Umbilical cord (tissue), 2 donors: Measurements from ENCODE around the gene PNMT. TPM values are rescaled to one million over a fixed set of nuclear protein-coding genes. Genes with fewer than 3 reads are reported as not detected.

ENCODE experiments used
- DNase-seq: peaks from one replicate; pipeline ENCODE4 v3.0.0-alpha.2; 2015; ENCODE audit warnings: low spot score
- total RNA-seq: library from RNA; depleted of rRNA; stranded (reverse); fragments of >200 nt; gene quantifications from one replicate; pipeline ENCODE4 v1.2.3, GENCODE V29; 2014; ENCODE audit warnings: low replicate concordance; ENCODE audit not compliant: insufficient read depth

PNMT gene
- total RNA-seq, 1 donor from 2014 or later: not detected

DNA sequence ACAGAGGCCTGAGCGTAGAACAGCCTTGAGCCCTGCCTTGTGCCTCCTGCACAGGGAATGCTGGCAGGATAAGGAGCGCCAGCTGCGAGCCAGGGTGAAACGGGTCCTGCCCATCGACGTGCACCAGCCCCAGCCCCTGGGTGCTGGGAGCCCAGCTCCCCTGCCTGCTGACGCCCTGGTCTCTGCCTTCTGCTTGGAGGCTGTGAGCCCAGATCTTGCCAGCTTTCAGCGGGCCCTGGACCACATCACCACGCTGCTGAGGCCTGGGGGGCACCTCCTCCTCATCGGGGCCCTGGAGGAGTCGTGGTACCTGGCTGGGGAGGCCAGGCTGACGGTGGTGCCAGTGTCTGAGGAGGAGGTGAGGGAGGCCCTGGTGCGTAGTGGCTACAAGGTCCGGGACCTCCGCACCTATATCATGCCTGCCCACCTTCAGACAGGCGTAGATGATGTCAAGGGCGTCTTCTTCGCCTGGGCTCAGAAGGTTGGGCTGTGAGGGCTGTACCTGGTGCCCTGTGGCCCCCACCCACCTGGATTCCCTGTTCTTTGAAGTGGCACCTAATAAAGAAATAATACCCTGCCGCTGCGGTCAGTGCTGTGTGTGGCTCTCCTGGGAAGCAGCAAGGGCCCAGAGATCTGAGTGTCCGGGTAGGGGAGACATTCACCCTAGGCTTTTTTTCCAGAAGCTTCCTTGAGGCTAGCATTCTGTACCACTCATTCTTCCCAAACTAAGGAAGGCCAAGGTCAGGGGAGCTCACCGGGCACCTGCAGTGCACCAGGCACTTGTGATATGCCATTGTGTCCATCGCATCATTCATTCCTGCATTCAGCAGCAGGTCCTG is 1.9 kb downstream of the PNMT start:
- no peak for DNase-seq

DNA sequence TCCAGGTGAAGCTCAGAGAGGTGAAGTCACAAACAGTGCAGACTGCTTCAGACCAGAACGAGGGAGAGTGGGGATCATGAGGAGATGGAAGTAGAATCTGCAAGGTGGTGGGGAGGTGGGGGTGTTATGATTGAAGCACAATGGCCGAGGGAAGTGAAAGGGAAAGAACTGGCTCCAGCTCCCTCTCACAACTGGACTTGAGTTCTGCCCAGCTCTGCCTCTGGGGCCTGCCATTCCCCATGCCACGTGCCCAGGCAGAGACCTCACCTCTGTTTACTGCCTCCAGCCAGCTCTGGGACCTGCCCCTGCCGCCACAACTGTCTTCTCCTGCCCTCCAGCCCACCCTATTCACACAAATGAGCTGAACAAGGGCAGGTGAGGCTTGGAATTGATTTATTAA is 2.5 kb downstream of the PNMT start:
- no peak for DNase-seq

DNA sequence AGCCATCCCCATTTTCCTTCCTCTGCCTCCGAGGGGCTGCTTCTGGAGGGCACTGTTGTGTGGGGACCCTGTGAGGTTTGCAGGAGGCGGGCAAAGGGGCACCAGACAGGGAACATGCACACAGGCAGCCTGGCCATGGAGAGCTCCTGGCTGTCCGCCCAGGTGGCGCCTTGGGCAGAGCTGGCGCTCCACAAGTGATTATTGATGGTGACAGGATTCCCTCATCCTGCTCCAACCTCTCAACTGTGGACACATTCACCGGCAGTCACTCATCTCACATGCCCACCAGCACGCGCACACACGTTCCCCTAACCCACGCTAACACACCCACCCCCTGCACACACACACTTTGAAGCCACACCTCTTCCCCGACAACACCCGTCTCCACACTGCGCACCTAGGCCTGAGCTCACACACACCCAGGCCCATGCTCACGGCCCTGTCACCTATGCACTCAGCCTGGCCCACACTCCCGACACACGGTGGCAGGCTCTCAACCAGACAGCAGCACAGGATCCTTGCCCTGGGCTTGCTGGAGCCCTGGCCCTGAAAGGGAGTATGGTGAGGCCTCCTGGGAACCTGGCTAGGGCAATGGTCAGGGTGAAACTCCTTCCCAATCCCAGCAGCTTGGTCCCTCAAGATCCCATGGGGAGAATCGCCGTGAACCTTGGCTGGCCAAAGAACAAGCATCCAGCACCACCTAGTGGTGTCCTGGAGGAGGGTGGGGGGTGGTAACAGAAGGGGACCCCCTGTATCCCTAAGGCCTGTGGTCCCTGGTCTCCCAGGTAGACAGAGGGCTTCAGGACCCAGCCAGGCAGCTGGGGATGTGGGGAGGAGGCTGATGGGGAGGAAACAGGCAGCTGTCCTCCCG is 3.6 kb downstream of the PNMT start:
- DNase-seq: no peak

DNA sequence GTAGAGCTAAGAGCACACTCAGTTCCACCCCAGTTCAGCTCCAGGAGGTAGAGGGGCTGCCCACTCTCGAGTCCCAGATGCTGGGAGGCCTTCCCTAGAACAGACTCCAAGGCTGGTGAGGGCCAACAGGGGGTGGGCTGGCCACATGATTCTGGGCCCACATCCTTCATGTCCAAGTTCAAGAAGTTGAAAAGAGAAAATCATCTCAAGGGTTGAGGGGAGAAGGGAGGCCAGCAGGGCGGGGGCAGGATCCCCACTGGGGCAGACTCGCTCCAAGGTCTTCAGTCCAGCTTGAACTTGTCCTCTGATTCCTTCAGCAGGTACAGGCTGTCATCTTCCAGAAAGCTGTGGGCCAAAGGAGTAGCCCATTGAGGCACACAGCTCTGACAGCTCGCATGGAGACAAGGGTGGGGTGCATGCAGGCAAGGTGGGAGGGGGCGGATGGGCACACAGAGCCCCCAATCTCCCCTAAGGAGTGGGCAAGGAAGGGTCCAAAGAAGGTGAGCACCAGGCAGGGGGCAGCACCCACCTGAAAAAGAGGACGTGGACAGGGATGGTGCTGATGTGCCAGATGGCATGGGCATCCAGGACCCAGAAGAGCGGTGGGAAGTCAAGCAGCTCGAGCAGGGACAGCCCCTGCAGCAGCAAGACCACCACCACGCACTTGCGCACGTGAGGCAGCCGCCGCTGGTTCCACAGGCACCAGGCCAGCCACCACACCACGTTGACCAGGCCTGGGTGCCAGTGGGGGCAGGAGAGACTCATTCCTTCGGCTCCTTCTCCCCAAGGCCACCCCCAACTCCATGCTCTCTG is 4.5 kb downstream of the PNMT start:
- no peak for DNase-seq

DNA sequence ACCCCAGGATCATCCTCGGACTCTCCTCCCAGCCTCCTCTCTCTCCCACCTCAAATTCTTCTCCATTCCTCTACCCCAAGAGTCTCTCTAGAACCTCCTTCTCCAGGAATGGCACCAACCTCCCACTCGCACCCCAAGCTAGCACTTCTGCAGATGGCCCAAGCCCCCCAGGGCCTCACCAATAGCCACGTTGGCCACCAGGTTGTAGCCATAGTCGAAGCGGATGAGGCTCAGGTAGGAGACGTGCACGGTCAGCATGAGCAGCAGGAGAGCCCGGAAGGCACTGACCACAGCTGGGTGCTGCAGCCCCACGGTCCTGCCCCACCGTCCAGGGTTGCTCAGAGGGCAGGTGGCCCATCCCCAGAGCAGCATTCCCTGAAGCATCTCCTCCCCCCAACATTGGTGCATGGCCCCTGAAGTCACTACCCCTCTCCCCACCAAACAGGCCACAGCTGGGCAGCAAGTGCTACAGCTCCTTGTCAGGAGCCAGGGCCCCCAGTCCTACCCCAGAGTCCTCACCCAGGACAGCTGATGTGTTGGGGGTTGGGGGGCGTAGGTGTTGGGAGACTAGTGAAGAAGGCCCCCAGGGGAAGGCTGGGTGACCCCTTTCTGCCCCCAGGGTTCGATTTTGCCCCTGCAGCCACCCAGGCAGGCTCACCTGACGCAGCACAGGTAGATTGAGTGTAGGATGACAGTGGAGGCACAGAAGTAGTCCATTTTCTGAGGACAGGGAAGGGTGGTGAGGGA is 5.3 kb downstream of the PNMT start:
- DNase-seq: no peak

DNA sequence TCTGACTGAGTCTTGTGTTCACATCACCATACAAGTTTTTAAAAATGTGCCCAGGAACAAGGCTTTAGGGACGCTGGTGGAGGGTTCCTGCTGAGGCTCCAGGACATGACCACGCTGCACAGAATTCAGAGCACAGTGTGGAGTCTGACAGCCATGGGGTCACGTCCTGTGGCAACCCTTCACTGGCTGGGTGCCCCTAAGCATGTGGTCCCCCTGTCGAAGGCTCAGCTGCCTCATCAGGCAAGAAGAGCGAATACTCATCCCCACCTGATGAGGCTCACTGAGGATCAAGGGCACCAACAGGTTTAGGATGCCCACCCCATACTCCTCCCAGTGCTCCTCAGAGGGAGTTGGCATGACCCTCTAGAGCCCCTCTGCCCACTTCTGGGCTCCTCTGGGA is 5.9 kb downstream of the PNMT start:
- no peak for DNase-seq

DNA sequence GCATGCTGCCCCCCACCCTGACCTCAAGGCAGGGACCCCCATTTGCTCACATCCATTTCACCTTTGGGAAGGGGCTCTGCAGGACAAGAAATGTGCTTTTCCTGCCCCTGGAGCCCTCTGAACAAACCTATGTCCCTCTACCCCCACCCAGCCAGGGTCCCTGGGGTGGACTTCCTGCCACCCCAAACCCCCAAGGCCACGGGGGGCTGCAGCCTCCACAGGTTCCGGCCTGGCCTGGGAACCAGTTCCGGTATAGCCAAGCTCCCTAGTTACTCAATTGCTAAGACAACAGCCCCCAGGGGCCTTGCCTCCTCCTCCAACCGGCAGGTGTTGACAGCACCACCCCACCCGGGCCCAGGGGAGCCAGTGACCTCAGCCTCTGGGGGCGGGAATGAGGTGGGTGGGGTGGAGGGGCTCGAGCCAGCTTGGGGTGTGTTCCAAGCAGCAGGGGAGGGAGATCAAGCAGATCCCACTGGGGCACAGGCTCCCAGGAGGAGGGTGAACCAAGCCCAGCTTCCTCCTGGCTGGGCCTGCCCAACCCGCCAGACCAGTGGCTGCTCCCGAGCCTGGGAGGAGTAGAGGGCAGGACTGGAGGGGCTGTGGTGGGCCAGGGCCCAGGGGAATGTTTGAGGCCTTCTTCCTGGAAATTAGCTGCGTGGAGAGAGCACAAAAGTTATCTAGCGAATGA is 6.6 kb downstream of the PNMT start:
- DNase-seq: peak; percentile 71

DNA sequence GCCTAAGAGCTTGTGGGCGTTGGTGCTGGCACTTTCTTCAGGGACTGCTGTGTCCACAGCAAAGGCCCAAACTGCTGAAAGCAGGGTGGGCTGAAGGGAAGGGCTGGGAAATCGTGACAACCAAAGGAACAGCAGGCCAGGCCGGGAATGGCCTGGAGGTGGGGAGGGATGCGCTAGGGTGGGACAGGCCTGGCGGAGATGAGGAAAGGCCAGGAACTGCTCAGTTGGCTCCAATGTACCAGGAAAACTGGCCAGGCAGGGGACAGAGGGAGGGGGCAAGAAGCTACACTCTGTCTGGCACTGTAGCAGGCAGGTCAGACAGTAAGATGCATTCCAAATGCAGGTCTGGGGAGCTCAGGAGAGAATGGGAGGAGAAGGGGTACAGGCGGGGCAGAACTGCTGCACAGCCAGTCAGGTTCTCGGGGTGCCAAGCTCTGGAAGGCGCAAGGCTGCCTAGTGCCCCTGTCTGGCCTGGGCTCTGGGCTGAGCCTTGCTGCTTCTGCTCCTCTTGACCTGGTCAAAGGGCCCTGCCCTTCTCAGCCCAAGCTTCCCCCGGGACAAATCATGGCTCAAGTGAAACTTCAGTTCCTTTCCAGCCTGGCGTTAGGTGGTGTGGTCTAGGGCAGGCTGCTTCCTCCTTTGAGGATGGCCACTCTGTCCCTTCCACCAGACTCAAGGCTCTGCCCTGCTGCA is 7.3 kb downstream of the PNMT start:
- DNase-seq: no peak

DNA sequence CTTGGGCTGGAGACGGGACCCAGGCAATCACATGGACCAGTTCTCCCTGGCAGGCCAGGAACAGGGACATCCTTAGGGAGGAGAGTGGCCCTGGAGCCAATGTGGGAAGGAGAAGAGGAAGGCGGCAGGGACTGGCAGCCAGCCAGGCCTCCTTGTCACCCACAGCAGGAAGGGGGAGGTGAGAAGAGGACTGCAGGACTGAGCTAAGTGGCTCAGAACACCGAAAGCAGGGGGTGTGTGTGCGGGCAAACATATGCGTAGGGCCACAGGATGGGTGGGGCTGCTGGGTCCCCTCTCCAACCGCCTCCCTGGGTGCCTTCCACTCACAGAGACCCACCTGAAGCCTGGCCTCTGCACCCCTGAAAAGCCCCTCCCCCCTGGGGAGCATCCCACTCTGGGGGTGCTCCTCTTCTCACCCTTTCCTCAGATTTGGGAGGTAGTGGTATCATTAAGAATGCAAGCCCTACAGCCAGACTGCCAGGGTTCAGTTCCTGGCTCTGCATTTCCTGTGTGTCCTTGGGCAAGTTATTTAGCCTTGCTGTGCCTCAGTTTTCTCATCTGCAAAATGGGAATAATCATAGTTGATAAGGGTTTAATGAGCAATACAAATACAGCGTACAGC is 8.1 kb downstream of the PNMT start:
- DNase-seq: no peak

DNA sequence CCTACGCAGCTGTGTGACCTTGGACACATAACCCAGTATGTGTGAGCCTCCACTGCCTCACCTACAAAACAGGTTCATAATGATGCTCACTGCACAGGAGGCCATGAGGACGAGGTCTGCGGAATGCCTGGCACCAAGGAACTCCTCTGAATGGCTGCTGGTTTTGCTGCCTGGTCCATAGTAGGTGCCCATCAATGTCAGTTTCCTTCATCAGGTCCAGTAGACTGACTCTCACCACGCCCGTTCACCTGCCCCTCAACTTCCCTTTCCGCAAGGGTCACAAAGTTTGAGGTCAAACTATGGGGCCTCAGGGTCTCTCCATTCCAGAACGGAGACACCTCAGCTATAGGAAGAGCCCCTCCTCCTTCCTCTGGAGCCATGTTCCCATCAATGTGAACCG is 8.8 kb downstream of the PNMT start:
- no peak for DNase-seq

DNA sequence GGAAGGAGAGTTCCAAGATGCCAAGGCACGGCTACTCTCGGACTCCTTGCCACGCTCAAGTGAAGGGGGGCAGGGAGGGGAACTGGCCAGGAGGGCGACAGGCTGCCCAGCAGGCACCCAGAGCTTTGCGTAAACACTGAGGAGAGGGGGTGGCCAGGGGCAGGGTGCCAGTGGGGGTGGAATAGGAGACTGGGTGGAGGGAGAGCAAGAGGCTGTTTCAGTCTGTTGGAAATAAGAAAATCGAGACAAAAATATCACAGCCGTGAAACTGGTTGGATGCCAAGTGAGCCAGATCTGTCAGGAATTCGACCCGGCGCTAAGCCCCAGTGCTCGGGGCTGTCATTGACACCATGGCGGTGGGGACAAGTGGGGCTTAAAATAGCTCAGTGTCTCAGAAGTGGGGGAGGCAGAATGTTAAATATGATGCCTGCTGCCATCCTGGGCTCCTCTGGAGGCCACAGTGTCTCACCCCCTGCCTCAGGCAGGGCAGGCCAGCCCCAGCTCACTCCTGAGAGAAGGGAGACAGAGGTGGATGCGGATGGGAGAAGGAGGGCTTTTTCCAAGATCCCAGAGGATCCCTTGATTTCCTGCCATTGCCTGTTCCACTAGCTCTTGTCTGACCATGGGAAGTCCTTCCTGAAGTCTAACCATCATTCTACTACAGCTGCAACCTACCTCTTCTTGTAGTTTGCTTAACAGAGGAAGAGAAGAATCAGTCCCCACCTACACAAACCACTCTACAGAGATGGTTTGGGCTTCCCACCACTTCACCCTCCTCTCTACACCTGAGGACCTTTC is 9.5 kb downstream of the PNMT start:
- peak; percentile 57 for DNase-seq

DNA sequence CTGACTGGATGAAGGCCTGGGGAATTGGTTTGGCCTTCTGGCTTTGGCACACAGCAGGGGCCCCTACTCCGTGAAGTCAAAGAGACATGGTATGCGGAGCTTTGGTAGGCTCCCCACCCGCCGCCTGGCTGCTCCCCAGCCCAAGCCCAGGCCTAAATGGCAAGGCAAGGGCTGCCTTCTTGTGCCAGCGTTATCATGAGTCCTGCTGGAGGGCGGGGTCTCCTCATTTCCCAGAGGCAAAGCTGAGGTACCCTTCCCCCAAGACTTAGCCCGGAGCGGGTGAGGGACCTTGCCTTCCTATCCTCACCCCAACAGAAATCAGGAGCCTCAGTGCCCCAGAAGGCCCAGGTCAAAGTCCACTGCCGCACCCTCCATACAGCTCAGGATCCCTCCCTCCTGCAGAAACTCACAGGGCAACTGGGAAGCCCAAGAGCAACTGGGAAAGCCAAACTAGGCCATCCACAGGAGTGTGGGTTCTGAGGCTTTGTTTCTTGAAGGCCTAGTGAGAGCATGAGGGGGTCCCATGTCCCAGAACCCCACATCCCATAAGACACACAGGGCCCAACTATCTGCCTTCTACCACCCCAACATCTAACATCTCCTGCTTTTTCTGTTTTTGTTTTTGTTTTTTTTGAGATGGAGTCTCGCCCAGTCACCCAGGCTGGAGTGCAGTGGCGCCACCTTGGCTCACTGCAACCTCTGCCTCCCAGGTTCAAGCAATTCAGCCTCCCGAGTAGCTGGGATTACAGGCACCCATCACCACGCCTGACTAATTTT is 10.3 kb downstream of the PNMT start:
- DNase-seq: no peak

DNA sequence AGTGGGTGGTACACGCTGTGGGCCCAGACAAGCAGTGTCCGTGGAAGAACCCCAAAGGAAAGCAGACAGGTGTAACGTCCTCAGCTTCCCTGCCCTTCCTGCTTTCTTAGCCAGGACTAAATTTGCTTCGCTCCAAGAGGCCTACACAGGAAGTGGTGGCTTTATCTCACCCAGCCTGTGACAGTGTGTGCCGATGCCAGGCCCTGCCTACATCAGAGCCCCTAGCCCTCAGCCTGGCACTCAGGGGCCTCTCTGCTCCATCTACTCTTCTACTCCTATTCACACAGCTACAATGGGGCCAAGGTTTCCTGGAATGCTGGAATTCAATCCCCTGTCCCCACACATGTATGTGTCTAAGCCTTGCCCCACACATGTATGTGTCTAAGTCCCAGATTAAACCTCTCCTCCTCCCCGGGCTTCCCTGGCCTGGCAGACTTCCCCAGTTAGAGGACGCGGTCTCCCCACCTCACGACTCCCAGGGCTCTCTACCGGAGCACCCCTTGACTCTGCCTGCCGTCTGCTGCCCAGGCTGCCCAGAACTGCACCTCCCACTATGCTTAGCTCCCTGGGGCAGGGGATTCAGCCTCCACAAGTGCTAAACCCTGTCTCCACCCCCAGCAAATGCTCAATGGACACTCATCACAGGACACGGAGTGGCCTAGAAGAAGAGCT is 11.4 kb downstream of the PNMT start:
- DNase-seq: no peak

DNA sequence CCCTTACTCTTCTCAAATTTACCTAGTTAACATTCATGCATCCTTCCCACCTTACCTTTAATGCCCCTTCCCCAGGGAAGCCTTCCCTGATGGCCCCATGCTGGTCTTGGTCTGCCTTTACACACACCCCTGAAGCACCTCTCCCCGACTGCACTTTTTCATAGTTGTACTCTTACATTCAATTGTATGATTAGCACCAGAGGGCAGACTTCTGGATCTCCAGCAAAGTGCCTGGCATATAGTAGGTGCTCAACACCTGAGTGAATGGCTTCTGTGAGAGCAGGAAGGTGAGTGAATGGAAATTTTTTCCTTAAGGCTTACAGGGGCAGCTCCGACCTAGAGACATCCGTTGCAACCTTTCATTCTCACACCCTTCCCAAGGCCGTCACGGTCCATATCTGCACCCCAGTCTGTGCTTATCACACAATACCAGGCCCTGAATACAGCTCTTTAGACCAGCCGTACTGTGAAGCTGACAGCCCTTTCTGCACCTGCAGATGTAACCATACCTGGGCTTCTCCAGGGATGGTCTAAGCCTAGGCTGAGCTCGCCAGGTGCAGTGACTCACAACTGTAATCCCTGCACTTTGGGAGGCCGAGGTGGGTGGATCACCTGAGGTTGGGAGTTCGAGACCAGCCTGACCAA is 15.2 kb downstream of the PNMT start:
- no peak for DNase-seq

DNA sequence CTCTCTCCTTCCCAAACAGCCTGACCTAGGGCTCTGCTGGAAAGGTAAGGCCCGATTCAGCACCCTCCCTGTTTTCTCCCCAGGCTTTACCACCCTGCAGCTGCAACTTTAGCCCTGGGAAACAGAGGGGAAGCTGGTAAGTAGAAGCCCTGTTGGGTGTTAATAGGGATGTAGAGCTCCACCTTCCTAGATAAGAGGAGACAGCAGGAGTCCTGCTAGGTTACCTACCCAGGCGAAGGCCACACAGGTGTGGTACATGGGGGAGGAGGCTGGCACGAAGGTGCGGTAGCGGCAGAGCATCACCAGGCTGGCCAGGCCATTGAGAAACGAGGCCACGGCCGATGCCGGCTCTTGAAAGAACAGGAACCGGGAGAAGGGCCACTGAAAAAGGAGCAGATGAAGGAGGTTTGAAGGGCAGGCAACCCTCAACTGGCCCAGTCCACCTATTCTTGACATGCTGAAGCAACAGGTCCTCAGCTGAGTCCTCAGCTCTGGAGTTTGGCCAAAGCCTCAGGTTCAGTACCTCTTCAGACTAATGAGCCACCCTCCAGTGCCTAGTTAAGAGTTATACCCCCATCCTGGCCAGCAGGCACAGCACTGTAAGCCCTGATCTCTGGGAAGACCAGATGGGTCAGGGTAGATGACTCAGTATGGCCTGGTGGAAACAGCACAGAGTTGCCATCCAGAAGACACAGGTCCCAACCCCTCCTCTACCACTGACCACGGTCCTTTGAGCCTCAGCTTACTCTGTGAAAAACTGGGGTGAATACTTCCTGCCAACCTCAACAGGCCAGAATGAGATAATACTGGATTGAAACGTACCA is 16.3 kb downstream of the PNMT start:
- DNase-seq: no peak

DNA sequence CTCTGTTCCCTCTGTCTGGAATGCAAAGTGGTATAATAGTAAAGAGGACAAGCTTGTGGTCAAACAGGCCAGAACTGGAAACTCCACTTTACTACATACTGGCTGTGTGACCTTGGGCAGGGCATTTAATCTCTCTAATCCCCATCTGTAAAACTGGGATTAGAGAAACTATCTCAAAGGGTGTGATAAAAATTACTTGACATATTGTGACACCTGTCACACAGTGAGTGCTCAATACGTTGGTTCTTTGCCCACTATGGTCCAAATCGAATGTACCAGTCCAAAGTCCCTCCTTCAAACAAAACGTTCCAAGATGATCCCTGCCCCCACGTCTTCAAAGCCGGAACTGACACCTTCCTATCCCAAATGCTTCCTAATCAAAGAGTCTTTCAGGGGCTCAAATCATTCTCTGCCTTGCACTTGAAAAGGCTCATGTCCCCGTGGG is 18.9 kb downstream of the PNMT start:
- no peak for DNase-seq
